GM21825 (cell line): ENCODE results near the gene ATP10A.

Source experiments
- ATAC-seq: cut with Tn5 transposase; IDR thresholded peaks from one replicate; pipeline ENCODE4 v1.9.1; 2021; ENCODE audit warnings: mild to moderate bottlenecking, moderate library complexity; ENCODE audit not compliant: unreplicated experiment

Gene ATP10A

GRCh38 chr15:25863111-25863967, at the start of gene ATP10A:
Gene ATP10A, minus strand, starts transcription at chr15:25863327. Its CDS starts 231 bp downstream, at chr15:25863096.
- no peak for ATAC-seq

DNA sequence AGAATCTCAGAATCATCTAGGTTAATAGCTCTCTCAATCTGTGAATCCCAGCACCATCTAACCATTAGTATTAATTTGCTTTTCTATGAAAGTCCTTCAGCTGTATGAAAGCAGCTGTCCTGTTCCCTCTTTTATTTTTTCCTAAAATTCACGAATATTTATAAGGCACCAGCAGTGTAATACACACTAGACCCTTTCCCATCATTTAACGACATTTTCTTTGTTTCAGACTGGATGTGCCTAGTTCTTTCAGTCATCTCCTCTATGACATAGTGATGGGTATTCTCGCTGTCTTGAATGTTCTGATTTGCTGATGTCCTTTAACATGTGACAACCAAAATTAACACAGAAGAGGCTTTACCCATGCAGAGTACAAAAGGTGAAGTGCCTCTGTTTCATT, 48.9 kb upstream of the ATP10A start:
- ATAC-seq = no peak

DNA sequence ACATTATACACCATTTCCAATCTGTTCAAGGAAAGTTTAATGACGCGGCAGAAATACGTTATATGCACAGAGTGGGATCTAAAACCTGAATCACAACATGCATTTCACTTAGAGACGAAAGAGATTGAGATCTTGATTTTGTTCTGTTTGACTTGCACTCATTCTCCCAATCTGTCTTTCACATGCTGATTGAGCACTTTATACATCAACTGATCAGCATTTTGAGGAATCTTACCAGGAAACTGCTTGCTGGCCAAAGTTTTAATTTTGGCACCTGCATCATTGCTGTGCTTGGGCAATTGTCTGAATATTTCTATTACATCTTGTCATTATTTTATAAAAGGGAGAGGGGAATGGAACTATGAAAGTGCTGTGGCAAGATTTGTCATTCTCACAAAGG, 47.7 kb upstream of the ATP10A start:
- no peak for ATAC-seq

- no peak for ATAC-seq
Measured at GRCh38 chr15:25909806-25910205, 46.7 kb upstream of the ATP10A start.

DNA sequence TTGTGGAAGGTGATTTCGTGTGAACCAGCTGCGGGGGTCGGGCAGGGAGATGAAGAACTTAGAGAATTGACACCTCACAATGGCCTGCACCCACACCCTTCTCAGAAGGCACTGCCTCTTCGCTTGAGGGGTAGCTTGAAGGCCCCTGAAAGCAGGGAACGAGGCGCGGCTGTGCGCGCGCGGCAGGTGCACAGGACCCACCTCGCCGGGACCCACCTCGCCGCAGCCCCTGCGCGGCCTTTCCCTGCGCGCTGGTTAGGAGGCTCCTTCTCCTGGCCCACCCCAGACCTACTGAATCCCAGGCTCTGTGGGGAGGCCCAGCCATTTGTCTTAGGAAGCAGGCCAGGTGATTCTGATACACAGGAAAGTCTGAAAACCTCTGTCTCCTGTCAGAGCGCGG, 46.2 kb upstream of the ATP10A start:
- no peak for ATAC-seq

GRCh38 chr15:25905140-25905539, 42.0 kb upstream of the ATP10A start:
- ATAC-seq = no peak

DNA sequence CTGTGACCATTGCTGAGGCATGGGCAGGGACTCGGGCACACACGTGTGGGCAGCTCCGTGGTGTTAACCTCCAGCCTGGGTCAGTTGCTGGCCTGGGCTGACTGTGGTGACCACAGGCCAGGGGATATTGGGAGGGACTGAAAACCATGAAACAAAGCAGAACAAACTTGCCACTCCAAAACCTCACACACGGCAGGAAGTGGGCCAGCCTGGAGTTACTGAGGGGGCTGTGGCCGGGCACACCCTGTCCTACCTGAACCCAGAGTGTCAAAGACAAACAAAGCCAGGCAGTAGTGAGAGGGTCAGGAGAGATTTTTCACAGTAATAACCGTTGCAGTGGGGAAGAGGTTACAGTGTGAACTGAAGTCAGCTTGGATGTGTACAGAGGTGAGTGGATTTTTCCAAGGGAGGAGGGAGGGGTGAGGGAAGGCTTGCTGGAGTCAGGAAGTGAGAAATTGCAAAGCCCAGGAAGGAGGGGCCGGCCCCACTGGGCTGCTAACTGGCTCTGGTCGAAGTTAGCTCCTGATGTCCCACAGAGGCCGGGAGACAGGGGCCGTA, 40.0 kb upstream of the ATP10A start:
- ATAC-seq = no peak

DNA sequence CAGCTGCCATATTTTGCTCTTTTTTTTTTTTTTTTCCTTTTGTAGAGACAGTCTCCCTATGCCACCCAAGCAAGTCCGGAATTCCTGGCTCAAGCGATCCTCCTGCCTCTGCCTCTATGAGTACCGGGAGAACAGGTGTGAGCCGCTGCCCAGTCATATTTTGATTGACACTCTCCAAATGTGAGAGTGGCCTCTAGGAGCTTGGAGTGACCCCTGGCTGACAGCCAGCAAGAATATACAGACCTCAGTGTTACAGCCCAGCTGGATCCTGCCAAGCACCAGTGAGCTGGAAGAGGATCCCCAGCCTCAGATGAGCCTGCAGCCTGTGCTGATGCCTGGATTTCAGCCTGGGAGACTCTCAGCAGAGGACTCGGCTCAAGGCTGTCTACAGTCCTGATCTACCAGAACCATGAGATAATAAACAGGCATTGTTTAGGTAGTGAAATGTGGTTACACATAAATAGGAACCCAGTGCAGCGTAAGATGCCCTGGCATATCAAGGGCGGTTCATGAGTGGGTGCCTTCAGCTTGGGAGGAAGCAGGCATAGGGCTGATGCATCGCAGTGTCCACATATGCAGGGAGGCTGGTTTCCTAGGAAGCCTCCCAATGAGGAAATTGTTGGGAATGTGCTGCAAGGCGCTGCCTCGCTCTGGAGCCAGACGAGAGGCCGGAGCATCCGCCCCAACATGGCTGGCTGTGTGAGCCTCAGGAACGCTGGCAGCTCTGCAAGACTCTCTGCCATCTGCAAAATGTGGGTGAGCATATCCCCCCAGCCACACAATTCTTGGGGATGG, 38.9 kb upstream of the ATP10A start:
- no peak for ATAC-seq

GRCh38 chr15:25900901-25901300, 37.8 kb upstream of the ATP10A start:
- no peak for ATAC-seq

GRCh38 chr15:25900431-25900830, 37.3 kb upstream of the ATP10A start:
- ATAC-seq = no peak

GRCh38 chr15:25899870-25900269, 36.7 kb upstream of the ATP10A start:
- ATAC-seq = no peak

GRCh38 chr15:25897658-25898057, 34.5 kb upstream of the ATP10A start:
- ATAC-seq = no peak

DNA sequence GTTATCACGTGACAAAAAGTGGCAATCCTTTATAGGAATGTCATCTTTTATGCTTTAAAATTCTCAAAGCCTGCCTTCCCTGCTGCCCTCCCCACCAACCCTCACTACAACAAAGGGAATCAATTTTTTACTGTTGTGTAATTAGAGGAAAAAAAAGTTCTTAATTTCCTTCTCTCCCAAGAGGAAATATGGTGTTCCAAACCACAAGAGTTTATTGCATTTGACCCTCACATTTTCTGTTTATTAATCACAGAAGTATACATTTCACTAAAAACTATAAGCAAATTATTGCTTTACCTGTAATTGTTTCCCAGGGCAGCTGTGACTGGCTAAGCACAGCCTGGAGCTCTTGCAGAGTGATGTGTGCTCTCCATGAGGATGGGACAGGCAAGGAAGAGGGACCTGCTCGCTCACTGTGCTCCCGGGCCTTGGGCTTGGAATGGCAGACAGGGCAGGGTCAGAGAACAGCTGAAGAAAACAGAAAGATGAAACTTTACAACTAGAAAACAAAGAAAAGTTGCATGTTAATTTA, 31.3 kb upstream of the ATP10A start:
- no peak for ATAC-seq

GRCh38 chr15:25893596-25893995, 30.5 kb upstream of the ATP10A start:
- no peak for ATAC-seq

GRCh38 chr15:25892126-25892525, 29.0 kb upstream of the ATP10A start:
- ATAC-seq = no peak

GRCh38 chr15:25891081-25891480, 28.0 kb upstream of the ATP10A start:
- no peak for ATAC-seq

DNA sequence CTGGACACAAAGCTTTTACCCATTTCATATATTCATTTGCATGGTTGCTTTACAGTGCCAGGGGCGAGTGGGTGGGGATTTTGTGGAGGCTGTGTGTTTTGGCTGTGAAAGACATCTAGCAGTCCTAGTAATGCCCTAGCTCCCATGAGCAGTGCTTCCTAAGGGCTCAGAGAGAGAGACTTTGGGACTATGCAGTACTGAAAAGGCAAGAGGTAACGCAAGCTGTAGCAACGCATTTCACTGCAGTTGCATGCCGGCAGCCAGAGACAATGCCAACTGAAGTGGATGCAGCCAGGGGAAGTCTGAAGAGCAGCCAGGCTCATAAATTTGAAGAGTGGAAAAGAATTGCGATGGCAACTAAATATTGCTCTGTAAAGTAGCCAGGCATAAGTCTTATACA, 27.4 kb upstream of the ATP10A start:
- no peak for ATAC-seq

GRCh38 chr15:25887870-25888269, 24.7 kb upstream of the ATP10A start:
- ATAC-seq = no peak

GRCh38 chr15:25886498-25887140, 23.5 kb upstream of the ATP10A start:
- no peak for ATAC-seq

GRCh38 chr15:25884370-25884769, 21.2 kb upstream of the ATP10A start:
- no peak for ATAC-seq
